Mucosa of descending colon (tissue), 3 donors: ENCODE data around the gene AATK. TPM values are rescaled to one million over a fixed set of nuclear protein-coding genes. Genes with fewer than 3 reads are reported as not detected.

Experiments
- ATAC-seq: fragments of 200-7000 bp; cut with Tn5 transposase; one replicate; pipeline ENCODE4 v1.9.1; 2020; ENCODE audit warnings: mild to moderate bottlenecking, moderate library complexity
- DNase-seq, 3 donors: peaks; one replicate each; pipeline ENCODE4 v3.0.0-alpha.2; 2020
- H3K36me3 ChIP-seq: fragments of 200-600 bp; one replicate; pipeline ENCODE4 v1.8.0; 2021; ENCODE audit warnings: low read depth, mild to moderate bottlenecking
- H3K4me1 ChIP-seq: fragments of 200-600 bp; one replicate; pipeline ENCODE4 v1.8.0; 2021; ENCODE audit warnings: low read depth, mild to moderate bottlenecking
- H3K4me3 ChIP-seq: fragments of 200-600 bp; one replicate; pipeline ENCODE4 v1.8.0; 2021; ENCODE audit warnings: mild to moderate bottlenecking
- H3K9me3 ChIP-seq: fragments of 200-600 bp; one replicate; pipeline ENCODE4 v1.8.0; 2021; ENCODE audit warnings: mild to moderate bottlenecking
- intact Hi-C, 2 donors: fragments of 100-400 bp; cut with DNase I in 1 of 2; cut with micrococcal nuclease in 1 of 2; formaldehyde crosslinking; loops; one replicate each; pipeline versions ENCODE4 v1.11.0 to v1.11.1; 2022; cut with DNase I, micrococcal nuclease
- total RNA-seq, 3 donors: library from RNA; stranded (reverse); fragmentation: NEBNext Ultra II Directional in 2 of 3; extraction: Animal tissue kit (Norgen Biotek cat#: 25700) in 2 of 3; gene quantifications; one replicate each; pipeline versions ENCODE4 v1.2.1 to v1.2.4, GENCODE V29; 2021 to 2023
- TF ChIP-seq, protein P1 (sequence below): fragments of 200-600 bp; IDR thresholded peaks from one replicate; pipeline ENCODE4 v1.8.0; 2022; ENCODE audit warnings: antibody characterized with exemption, mild to moderate bottlenecking
- donor health status: DM: no; HTN: no; CAD: no; lungs with moderate emphysema.
- donor health status: DM: no; HTN: no; CAD: no.
- donor health status: DM: no; HTN: yes; CAD: no.

The AATK gene
- total RNA-seq, 3 donors from 2014 or later: 9.9 to 23.8 (median 15.6) TPM

DNA sequence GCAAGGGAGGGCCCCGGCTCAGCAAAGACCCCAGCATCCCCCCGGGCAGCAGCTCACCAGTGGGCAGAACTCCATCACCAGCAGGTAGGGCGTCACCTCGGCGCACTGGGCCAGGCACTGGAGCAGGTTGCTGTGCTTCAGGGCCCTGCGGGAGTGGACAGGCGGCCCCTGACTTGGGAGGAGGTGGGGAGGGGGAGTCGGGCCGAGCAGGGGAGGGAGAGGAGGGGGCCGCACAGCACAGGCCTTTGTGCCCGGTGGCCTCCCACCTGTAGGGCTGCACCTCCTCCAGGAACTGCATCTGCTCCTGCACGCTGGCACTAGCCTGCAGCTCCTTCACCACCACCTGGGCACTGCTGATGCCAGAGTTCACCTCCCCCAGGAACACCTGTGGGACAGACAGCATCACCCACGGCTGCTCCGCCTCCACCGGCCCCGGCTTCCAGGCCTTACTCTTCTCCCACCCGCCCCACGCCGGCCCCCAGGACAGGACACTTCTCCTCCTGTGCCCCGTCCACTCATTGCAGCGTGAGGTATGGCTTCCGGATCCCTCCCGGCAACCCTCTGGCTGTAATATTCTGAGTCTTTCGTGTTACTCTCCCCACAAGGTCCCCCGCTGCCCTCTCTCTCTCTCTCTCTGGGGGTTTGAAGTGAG is 38.4 kb downstream of the AATK start:
- H3K9me3 ChIP-seq: no peaks in the 10 kb centered on the region
- DNase-seq (no peak), ATAC-seq (no peak)
- H3K4me1 ChIP-seq: peaks cover 7% of the 10 kb centered on the region
- intact Hi-C loops: no loop called here
- no peaks in the 10 kb centered on the region for H3K36me3 ChIP-seq
- TF ChIP-seq, protein P1, sequence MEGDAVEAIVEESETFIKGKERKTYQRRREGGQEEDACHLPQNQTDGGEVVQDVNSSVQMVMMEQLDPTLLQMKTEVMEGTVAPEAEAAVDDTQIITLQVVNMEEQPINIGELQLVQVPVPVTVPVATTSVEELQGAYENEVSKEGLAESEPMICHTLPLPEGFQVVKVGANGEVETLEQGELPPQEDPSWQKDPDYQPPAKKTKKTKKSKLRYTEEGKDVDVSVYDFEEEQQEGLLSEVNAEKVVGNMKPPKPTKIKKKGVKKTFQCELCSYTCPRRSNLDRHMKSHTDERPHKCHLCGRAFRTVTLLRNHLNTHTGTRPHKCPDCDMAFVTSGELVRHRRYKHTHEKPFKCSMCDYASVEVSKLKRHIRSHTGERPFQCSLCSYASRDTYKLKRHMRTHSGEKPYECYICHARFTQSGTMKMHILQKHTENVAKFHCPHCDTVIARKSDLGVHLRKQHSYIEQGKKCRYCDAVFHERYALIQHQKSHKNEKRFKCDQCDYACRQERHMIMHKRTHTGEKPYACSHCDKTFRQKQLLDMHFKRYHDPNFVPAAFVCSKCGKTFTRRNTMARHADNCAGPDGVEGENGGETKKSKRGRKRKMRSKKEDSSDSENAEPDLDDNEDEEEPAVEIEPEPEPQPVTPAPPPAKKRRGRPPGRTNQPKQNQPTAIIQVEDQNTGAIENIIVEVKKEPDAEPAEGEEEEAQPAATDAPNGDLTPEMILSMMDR: no peak
- H3K4me3 ChIP-seq: no peak overlapping the region

DNA sequence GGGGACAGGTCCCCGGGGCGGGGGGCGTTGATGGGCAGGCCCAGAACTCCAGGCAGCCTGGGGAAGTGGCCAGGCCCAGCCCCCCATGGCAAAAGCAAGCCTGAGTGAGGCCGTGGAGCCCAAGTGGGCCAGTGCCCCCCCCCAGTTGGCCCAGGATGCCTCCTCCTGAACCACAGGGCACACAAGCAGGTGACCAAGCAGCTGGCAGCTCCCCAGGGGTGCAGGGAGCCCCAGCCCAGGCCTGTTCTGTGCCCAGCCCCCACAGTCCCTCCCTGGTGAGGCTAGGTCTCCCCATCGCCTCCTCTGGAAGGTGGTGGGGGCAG is 38.9 kb downstream of the AATK start:
- no peak for ATAC-seq
- intact Hi-C loops: no loop called here
- Histone ChIP-seq H3K4me1 (peaks cover 3% of the 10 kb centered on the region), H3K9me3 (no peaks in the 10 kb centered on the region), H3K4me3 (no peak overlapping the region), H3K36me3 (no peaks in the 10 kb centered on the region)
- TF ChIP-seq, protein P1: no peak
- DNase-seq: no peak

DNA sequence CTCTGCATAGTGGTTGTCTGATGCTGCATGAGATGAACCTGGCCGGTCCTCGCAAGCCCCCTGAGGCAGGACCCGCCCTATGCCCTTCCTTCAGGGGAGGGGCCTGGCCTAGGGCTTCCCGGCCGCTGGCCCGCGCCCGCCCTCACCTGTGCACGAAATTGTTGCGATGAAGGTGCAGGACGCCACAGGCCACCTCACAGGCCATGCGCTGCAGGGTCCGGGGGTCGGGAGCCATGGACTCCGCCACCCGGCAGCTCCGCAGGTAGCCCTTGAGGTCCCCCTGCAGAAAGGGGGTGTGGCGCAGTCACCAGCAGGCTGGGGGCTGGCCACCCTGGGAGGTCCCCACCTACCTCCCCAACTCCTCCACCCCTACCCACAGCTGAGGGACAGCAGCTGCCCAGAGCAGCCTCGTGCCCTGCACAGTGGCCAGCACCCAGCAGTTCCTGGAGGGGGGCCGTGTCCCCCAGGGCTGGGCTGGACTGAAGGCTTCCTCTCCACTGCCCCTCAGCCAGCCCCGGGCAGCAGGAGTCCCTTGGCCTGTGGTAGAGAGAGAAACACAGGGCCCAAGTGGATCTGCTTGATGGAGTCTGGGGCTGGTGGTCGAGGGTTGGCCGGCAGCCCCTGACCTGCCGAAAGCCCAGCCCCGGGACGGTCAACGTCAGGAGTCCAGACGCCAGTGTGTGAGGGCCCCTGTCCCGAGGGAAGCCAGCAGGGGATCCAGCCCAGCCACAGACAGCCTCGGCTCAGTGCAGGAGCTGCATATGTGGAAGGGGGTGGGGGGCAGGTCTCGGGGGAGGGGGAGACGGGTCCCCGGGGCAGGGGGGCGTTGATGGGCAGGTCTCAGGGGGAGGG is 39.5 kb downstream of the AATK start:
- no peak overlapping the region for H3K4me3 ChIP-seq
- no peaks in the 10 kb centered on the region for H3K4me1 ChIP-seq
- ATAC-seq (no peak), DNase-seq (no peak)
- intact Hi-C loops: no loop called here
- TF ChIP-seq, protein P1: no peak
- H3K36me3 ChIP-seq: no peaks in the 10 kb centered on the region
- H3K9me3 ChIP-seq: no peaks in the 10 kb centered on the region

GRCh38 chr17:81125573-81126081 is 40.4 kb downstream of the AATK start:
- no peaks in the 10 kb centered on the region for H3K9me3 ChIP-seq
- H3K4me1 ChIP-seq: no peaks in the 10 kb centered on the region
- H3K36me3 ChIP-seq: no peaks in the 10 kb centered on the region
- ATAC-seq (no peak), DNase-seq (no peak)
- TF ChIP-seq, protein P1: no peak
- intact Hi-C loops: no loop called here
- no peak overlapping the region for H3K4me3 ChIP-seq

DNA sequence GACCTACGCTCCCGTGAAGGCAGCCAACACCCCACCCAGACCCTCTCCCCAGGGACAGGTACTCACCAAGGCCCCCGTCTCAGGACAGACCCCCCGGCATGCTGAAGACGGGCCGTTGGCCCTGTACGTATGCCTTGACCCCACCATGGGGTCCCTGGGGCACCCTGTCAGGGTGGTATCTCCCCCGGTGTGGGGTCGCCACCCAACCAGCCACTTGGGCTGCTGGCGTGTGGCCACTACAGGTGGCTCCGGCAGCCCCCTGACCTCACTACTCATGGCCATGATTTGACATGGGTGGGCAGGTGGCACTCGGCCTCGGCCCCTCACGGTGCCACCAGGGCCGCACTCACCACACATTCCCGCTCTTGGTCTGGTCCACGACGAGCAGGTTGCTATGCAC is 41.6 kb downstream of the AATK start:
- Histone ChIP-seq H3K9me3 (no peaks in the 10 kb centered on the region), H3K4me3 (no peak overlapping the region), H3K4me1 (peaks cover 2% of the 10 kb centered on the region), H3K36me3 (no peaks in the 10 kb centered on the region)
- DNase-seq (no peak), ATAC-seq (no peak)
- TF ChIP-seq, protein P1: no peak
- intact Hi-C loops: no loop called here
